Measurements from ENCODE around the gene CCNB1. TPM values are rescaled to one million over a fixed set of nuclear protein-coding genes. Genes with fewer than 3 reads are reported as not detected.
"Not testable (repeated sequence)": the region's sequence is repeated elsewhere in the genome, so short reads cannot be mapped to it uniquely, and the experiment has no call there.

The CCNB1 gene
- total RNA-seq, 1 donor from 2014 or later = 243 TPM

DNA sequence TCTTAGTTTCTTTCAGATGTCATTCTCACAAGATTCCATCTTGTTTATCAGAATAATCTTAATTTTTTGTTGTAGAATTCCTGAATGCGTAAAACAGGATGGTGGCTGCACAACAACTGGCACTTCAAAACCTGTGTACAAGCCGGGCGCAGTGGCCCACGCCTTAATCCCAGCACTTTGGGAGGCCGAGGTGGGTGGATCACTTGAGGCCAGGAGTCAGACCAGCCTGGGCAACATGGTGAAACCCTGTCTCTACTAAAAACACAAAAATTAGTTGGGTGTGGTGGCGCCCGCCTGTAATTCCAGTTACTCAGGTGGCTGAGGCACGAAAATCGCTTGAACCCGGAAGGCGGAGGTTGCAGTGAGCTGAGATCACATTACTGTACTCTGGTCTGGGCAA, 10.5 kb upstream of the CCNB1 start:
- no peak for DNase-seq (ENCODE audit: low read depth)
- no peak overlapping the region for H3K4me3 ChIP-seq (ENCODE audit: low read depth, low read length)
- TF ChIP-seq CTCF (conservative IDR thresholded peaks at IDR 0.05; ENCODE audit: low read depth, low read length) = no peak

DNA sequence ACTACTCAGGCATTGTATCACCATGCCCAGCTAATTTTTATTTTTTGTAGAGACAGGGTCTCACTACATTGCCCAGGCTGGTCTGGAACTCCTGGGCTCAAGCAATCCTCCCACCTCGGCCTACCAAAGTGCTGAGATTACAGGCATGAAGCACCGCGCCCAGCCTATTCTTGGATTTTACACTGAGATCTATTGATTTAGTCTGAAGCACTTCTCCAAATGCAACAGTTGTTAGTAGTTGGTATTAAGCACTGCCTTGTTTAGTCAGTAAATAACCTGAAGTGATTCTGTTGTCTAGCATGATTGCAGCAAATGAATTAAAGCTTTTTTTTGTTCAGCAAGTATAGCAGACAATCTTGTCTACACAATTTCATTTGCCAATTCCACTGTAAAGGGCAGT, 8.9 kb upstream of the CCNB1 start:
- no peak for TF ChIP-seq CTCF (conservative IDR thresholded peaks at IDR 0.05; ENCODE audit: low read depth, low read length)
- no peak overlapping the region for H3K4me3 ChIP-seq (ENCODE audit: low read depth, low read length)
- DNase-seq (ENCODE audit: low read depth) = no peak

GRCh38 chr5:69160651-69161050, 6.3 kb upstream of the CCNB1 start:
- no peak for TF ChIP-seq CTCF (conservative IDR thresholded peaks at IDR 0.05; ENCODE audit: low read depth, low read length)
- H3K4me3 ChIP-seq (ENCODE audit: low read depth, low read length) = no peak overlapping the region
- no peak for DNase-seq (ENCODE audit: low read depth)

DNA sequence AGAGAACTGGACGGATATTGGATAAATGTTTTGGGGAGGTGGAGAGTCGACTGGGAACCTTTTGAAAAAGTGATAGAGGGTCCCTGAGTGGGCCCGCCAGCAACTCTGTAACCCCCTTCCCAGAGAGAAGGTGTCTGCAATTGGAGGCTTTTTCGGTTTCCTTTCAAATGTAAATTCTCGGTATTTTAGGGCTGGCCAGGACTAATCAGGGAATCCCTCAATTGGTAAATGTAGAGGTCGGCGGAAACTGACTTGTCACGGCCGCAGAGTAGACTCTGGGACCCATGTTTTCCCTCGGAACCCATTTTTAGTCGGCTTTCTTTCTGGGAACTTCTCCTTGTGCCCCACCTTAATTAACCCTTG, 524 bp downstream of the CCNB1 start:
- no peak for TF ChIP-seq CTCF (conservative IDR thresholded peaks at IDR 0.05; ENCODE audit: low read depth, low read length)
- H3K4me3 ChIP-seq (ENCODE audit: low read depth, low read length) = peak overlapping the region; percentile 88
- DNase-seq (ENCODE audit: low read depth) = no peak

DNA sequence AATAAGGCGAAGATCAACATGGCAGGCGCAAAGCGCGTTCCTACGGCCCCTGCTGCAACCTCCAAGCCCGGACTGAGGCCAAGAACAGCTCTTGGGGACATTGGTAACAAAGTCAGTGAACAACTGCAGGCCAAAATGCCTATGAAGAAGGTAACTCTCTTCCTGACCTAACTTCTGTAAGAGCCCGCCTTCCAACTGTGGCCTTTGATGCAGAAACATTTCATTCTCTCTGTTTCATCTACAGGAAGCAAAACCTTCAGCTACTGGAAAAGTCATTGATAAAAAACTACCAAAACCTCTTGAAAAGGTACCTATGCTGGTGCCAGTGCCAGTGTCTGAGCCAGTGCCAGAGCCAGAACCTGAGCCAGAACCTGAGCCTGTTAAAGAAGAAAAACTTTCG, 979 bp downstream of the CCNB1 start:
- no peak for DNase-seq (ENCODE audit: low read depth)
- TF ChIP-seq CTCF (conservative IDR thresholded peaks at IDR 0.05; ENCODE audit: low read depth, low read length) = no peak
- peak overlapping the region; percentile 88 for H3K4me3 ChIP-seq (ENCODE audit: low read depth, low read length)

- no peak overlapping the region for H3K4me3 ChIP-seq (ENCODE audit: low read depth, low read length)
- TF ChIP-seq CTCF (conservative IDR thresholded peaks at IDR 0.05; ENCODE audit: low read depth, low read length) = no peak
- DNase-seq (ENCODE audit: low read depth) = no peak
These were observed 3.5 kb downstream of the CCNB1 start for GRCh38 chr5:69170495-69170894.

GRCh38 chr5:69170969-69171368, 4.0 kb downstream of the CCNB1 start:
- no peak for DNase-seq (ENCODE audit: low read depth)
- TF ChIP-seq CTCF (conservative IDR thresholded peaks at IDR 0.05; ENCODE audit: low read depth, low read length) = no peak
- no peak overlapping the region for H3K4me3 ChIP-seq (ENCODE audit: low read depth, low read length)

- DNase-seq (ENCODE audit: low read depth); H3K4me3 ChIP-seq (ENCODE audit: low read depth, low read length): not testable (repeated sequence)
These were observed 14.8 kb downstream of the CCNB1 start for GRCh38 chr5:69181659-69182293.
